ENCODE results near the gene TMEM74B.

The TMEM74B gene

DNA sequence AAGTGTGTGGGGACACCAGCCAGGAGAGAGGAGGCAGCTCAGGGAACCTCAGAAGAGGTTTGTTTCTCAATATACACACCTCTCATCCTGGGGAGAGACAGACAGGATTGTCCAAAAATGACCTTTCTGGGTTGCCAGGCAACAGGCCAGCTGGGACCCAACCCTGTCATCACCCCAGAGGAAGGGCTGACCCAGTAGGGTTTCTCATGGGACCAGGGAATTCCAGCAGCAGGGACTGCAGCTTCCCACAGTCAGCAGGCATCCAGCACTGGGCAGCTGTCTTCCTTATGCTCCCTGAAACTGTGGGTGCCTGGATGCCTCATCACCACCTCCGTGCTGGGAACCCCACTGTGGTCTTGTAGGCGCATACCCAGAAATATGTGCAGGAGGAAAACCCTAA is 19.8 kb upstream of the TMEM74B start:
- no peak for DNase-seq

- DNase-seq: no peak
Measured at GRCh38 chr20:1204113-1204512, 19.3 kb upstream of the TMEM74B start.

GRCh38 chr20:1203630-1204029 is 18.8 kb upstream of the TMEM74B start:
- DNase-seq: no peak

GRCh38 chr20:1202762-1203504 is 18.2 kb upstream of the TMEM74B start, which contains the start of gene C20orf202:
Gene C20orf202, plus strand, starts transcription at chr20:1203454. Its CDS starts 132 bp downstream, at chr20:1203586.
- no peak for DNase-seq

DNA sequence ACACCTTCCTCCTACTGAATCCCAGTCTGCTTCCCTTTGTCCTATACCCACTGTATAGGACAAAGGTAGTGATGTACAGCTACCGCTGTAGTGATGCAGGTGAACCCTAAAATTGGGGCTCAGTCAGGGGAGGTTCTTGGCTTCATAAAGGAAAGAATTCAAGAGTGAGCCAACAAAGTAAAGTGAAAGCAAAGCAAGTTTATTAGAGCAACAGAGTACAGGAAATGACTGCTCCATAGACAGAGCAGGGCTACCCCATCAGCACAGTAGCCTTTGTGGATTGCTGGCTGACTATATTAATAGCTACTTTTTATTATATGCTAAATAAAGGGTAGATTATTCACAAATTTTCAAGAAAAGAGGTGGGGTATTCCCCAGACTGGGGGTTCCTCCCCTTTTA is 15.2 kb upstream of the TMEM74B start:
- DNase-seq: no peak

DNA sequence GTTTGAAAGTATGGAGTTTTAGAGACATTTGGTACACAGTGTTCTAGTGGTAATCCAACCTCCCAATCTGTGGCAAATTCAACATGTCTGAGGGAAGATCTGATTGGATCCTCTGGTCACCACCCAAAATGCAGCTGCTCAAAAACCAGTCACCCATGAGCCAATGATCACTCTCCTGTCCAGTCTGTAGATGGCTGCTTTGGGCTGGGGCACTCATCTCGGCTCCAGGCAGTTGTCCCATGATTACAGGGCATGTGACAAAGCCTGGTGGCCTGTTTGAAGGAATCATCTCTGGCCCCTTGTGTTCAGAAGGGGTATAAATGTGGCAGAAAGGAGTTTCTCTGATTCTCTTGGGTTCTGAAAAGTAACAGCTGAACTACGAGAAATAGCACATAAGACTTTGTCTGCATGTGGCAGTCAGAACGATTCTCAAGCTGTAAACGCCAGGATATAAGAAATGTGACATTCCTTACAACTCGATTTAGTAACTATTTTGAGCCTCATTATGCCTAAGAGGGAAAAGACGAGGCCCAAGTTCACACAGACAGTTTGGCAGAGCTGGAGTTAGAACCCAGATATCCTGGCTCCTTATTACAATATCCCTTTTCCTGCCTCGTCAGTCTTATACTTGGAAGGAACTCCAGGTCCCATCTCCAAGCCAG is 14.6 kb upstream of the TMEM74B start:
- no peak for DNase-seq

DNA sequence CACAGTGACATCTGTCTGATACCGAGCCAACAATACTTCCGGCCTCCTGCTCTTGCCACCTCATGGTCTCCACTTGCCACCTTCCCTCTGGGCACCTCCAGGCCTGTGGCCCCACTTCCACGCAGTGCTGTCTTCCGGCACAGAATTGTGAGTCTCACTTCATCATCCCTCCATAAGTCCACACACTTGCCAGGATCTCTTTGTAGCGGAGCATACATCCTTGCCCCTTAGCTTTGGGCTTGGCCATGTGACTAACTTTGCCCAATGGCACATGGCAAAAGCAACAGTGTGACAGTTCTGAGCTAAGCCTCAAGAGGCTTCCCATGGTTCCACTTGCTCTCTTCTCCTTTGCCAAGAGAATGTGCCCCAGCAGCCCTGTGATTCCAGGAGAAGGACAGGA is 14.0 kb upstream of the TMEM74B start:
- no peak for DNase-seq

- DNase-seq: no peak
Measured at GRCh38 chr20:1197801-1198200, 13.0 kb upstream of the TMEM74B start.

DNA sequence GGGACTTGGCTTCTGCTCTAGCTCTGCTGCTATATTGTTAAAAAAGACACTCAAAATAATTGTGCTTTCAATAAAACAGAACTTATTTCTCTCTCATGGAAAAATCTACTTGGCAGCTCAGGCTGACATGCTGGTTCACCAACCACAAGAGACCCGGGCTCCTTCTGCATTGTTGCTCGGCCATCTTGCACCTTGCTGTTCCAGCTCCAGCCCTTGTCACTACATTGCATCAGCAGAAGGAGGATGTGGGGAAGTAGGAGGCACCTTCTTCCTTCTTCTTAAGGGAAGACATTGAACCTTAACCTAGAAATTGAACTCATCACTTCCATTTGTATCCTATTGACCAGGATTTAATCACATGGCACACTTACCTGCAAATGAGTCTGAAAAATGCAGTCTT is 11.9 kb upstream of the TMEM74B start:
- DNase-seq: no peak

GRCh38 chr20:1195226-1195625 is 10.4 kb upstream of the TMEM74B start:
- no peak for DNase-seq

- no peak for DNase-seq
Measured at GRCh38 chr20:1191299-1191698, 6.5 kb upstream of the TMEM74B start.

- DNase-seq: no peak
Measured at GRCh38 chr20:1190847-1191246, 6.1 kb upstream of the TMEM74B start.

- DNase-seq: no peak
Measured at GRCh38 chr20:1189827-1190226, 5.0 kb upstream of the TMEM74B start.

DNA sequence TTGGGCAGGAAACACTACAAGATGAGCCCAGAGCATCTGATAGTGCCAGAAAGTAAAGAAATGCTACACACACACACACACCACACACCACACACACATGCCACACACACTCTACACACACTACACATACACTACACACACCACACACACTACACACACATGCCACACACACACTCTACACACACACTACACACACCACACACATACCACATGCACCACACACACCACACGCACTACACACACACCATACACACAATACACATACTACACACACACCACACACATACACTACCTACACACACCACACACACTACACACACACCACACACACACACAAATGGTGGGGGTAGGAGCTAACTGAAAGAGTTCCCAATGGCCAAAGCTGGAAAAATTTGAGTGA is 3.6 kb upstream of the TMEM74B start:
- no peak for DNase-seq

DNA sequence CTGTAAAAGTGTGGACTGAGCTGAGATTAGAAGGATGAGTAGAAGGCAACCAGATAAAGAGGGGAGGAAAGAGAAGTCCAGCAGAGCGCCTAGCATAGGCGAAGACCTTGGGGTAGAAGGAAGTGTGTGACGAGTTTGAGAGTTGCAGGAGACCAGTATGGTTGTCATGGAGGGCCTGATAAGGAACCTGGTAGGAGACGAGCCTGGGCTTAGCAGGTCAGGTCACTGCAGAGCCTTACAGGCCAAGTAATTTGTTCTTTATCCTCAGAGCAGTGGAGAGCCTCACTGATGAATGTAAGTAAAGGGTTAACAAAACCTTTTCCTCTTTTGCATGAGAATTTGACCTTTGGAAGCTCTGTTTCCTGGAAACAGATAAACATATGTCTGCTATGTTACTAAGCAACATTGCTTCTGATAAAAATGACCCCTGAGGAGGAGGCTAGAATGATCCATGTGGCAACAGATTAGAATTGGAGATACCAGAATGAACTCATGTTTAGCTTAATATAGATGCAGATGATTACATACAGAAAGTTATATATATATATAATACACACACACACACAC is 2.9 kb upstream of the TMEM74B start:
- no peak for DNase-seq

DNA sequence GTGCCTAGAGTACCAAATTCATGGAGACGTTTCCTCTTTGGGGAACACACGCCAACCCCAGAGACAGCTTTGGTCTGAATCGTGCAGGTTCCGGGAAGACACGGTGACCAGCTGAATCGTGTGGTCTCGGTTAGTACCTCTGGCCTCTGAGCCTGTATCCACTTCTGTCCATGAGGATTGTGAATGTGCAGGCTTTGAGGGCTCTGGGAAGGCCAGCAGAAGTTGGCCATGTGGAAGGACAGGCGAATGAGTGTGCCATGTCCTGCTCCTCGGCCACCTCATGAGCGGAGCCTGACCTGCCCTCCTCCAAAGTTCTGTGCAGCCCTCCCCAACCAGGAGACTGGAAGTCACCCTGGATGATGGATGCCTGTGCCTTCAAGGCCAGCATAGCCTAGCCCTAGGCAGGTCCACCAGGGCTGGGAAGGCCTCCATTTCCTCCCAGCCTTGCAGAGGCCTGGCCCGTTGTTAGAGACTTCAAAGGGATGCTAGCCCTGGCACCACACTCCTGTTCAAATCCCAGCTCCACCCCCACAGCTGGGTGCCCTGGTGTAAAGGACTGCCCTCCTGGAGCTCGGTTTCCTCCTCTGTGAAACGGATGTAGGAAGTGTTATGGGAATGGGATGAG is 1.7 kb upstream of the TMEM74B start:
- DNase-seq: no peak

GRCh38 chr20:1185790-1186334 is 1.1 kb upstream of the TMEM74B start:
- DNase-seq: peak; percentile 1

DNA sequence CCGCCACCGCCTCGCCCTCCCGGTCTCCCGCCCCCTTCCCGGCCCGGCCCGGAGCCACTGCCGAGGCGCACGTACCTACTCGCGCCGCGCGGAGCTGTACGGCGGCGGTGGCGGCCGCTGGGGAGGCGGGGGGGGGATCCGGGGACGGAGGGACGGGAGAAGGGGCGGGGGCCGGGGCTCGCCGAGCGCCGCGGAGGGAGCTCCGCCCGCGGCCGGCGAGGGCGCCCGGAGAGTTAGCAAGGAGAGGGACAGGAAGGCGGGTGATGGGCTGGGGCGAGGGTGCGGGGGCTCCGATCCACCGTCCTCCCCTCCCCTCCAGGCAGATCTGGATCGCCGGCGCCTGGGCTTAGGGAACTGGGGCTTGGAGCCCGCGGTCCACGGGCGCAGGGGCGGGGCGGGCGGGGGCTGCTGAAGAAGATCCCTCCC is 548 bp upstream of the TMEM74B start:
- no peak for DNase-seq

DNA sequence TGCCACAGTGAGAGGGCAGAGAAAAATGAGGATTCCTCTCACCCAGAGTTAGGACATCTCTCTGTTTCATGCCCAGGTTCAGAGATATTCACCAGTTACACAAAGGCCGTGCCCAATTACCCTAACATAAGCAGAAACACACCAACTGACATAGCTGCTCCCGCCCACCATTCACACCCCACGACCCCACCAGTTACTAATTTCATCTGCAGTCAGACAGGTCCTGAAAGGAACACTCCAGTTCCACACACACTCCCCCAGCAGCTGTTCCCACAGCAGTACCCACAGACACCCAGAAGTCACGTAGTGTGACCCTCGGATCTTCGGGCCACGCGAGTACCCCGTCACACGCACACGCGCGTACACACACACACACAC is 532 bp downstream of the TMEM74B start:
- no peak for DNase-seq

DNA sequence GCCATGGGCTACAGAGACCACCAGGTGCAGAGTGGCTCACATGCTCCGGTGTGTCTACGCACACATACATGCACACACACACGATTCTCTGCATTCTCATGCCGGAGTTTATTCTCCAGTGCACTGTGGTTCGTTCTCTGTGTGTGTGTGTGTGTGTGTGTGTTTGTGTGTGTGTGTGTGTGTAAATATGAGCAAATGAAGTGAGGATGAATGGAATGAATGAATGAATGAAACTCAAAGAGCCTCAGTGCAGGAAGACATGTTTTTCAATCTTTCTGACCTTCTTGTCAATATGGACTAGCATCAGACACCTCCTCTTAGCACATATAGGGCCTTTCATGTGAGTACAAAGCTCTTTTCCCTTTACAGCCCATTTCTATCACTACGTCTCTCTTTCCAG is 1.6 kb downstream of the TMEM74B start:
- no peak for DNase-seq

GRCh38 chr20:1182106-1182505 is 2.7 kb downstream of the TMEM74B start:
- DNase-seq: no peak

DNA sequence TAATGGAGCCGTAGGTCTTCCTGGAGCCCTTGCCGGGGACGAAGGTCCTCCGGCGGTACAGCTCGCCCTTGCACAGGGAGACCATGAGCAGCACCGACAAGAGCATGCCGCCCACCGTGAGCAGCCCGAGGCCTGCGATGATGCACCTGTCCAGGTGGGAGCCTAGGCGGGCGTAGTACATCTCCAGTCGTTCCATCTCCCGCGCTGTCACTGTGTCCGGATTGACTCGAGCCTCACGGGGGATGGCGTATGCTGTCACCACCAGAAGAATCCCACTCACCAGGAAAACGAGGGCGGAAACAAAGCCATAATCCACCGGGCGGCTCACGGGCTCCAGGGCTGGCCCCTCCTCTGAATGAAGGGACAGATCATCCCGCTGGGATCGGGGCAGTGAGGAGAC is 3.8 kb downstream of the TMEM74B start:
- no peak for DNase-seq

DNA sequence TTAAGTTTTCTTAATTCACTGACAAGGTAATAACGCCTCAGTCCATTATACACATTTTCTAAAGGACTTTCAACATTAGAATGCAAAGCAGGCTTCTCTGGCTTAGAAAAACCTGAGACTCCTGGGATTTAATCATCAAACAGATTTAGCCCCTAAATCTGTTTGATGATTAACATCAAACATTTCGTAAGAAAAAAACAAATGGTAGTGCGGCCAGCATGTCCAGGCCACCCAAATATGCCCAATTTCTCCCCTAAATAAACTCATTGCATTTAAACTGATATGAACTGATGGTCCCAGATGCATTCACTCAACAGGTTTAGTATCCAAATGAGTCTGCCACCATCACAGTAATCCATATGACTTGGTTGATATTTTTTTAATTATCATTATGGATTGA is 6.2 kb downstream of the TMEM74B start:
- no peak for DNase-seq

DNA sequence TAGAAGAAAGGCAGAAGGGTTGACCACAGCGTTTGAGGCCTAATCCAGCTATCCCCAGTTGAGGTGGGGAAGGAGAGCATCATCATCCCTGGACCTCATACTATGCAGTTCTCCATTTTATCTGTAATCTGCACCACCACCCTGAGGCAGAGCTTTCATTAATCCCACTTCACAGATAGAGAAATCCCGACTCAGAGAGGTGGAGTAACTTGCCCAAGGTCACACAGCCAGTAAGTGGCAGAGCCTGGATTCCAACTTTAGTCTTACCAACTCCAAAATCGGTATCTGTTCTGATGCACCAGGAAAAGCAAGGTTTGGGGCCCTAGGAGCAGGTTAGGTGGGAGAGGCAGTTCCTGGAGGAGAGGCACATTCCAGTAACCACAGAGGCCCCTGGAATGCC is 6.7 kb downstream of the TMEM74B start:
- DNase-seq: no peak

All from NCI-H446 treated with DMSO at 0.1 percent for 48 hours (cell line).